Activated gamma-delta T cell treated with Interleukin-2 at 50 U/mL for 16 hours (primary cell): ENCODE measurements around the gene TMEM145.
"Not testable (repeated sequence)": the region's sequence is repeated elsewhere in the genome, so short reads cannot be mapped to it uniquely, and the experiment has no call there.

Experiments used
- DNase-seq: peaks from one replicate; pipeline ENCODE4 v3.0.0-alpha.2; 2020

TMEM145 gene

DNA sequence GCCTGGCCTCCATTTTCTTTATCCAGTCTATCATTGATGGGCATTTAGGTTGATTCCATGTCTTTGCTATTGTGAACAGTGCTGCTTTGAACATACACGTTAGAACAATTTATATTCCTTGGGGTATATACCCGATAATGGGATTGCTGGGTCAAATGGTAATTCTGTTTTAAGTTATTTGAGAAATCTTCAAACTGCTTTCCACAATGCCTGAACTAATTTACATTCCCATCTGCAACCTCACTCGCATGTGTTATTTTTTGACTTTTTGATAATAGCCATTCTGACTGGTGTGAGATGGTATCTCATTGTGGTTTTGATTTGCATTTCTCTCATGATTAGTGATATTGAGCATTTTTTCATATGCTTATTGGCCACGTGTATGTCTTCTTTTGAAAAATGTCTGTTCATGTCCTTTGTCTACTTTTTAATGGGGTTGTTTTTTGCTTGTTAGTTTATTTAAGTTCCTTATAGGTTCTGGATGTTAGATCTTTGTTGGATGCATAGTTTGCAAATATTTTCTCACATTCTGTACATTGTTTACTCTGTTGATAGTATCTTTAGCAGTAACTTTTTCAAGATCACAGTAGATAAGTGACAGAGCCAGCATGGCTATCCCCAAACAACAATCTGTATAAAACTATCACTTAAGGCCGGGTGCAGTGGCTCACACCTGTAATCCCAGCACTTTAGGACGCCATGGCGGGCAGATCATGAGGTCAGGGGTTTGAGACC lies 26.2 kb downstream of the TMEM145 start:
- not testable (repeated sequence) for DNase-seq

DNA sequence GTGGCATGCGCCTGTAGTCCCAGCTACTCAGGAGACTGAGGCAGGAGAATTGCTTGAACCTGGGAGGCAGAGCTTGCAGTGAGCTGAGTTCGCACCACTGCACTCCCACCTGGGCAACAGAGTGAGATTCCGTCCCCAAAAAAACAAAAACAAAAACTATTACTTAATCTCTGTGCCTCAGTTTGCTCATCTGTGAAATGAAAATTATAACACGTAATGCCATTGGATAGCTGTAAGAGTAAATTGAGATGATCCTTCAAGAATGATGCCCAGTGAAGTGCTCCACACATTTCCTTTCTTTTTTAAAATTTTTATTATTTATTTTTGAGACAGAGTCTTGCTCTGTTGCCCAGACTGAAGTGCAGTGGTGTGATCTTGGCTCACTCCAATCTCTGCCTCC lies 26.8 kb downstream of the TMEM145 start:
- DNase-seq = not testable (repeated sequence)

DNA sequence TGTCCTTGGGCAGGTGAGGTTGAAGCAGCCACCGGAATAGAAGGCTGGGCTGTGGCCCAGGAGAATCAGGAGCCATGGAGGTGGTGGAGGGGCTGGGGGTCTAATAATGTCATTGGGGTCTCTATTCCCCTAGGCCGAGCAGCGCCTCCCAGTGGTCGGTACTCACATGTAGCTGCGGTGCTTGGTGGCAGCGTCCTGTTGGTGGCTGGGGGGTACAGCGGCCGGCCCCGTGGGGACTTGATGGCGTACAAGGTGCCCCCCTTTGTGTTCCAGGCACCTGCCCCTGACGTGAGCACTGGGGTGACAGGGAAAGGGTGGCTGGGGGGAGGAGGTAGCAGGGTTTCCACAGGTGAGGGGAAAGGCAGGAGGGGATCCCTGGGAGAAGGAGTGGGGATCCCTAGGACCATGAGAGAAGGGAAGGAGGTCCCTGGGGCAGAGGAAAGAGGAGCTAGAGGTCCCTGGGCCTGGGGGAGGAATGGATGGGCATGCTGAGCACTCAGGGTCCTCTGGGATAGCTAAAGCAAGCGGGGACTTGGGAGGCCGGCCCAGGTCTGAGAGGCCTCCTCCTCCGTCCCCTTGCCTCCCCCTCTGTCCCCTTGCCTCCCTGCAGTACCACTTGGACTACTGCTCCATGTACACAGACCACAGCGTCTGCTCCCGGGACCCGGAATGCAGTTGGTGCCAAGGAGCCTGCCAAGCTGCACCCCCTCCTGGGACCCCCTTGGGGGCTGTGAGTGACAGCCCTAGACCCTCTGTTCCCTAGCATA lies 30.4 kb downstream of the TMEM145 start:
- DNase-seq = no peak

- no peak for DNase-seq
These were observed 31.3 kb downstream of the TMEM145 start for GRCh38 chr19:42344336-42344893.

- no peak for DNase-seq
These were observed 32.2 kb downstream of the TMEM145 start for GRCh38 chr19:42345191-42345812.

- no peak for DNase-seq
These were observed 35.1 kb downstream of the TMEM145 start for GRCh38 chr19:42348211-42348610.

GRCh38 chr19:42349378-42350107 lies 36.4 kb downstream of the TMEM145 start:
- DNase-seq = no peak

GRCh38 chr19:42350417-42350816 lies 37.3 kb downstream of the TMEM145 start:
- DNase-seq = no peak

GRCh38 chr19:42351079-42351735 lies 38.1 kb downstream of the TMEM145 start:
- DNase-seq = no peak

DNA sequence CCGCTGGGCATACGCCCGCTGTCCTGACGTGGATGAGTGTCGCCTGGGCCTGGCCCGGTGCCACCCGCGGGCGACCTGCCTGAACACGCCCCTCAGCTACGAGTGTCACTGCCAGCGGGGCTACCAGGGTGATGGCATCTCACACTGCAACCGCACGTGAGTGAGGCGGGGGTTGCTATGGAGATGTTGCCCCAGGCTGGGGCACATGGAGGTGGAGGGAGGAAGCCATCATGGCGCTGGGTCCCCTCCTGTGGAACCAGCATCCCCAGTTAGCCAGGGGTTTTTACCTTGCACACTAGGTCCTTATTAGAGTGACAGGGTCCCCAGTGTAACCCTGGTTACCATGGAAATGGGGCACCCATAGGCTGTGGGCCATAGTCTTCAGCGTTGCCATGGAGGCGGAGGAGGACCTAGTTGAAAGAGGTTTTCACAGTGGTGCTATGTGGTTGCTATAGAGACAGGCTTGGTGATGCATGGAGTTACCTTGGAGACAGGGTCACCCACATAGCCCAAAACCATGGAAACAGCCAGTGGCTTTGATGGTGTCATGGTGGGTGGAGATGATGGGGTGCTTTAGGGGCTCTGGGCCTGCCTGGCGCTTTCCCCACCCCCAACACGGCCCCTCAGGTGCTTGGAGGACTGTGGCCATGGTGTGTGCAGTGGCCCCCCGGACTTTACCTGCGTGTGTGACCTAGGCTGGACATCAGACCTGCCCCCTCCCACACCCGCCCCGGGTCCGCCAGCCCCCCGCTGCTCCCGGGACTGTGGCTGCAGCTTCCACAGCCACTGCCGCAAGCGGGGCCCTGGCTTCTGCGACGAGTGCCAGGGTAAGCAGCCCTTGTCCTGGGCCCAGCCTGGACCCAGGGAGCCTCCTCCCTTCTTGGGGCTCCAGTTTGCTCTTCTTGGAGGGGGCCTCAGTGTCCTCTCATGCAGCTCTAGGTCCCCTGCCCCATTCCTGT lies 39.5 kb downstream of the TMEM145 start:
- no peak for DNase-seq

DNA sequence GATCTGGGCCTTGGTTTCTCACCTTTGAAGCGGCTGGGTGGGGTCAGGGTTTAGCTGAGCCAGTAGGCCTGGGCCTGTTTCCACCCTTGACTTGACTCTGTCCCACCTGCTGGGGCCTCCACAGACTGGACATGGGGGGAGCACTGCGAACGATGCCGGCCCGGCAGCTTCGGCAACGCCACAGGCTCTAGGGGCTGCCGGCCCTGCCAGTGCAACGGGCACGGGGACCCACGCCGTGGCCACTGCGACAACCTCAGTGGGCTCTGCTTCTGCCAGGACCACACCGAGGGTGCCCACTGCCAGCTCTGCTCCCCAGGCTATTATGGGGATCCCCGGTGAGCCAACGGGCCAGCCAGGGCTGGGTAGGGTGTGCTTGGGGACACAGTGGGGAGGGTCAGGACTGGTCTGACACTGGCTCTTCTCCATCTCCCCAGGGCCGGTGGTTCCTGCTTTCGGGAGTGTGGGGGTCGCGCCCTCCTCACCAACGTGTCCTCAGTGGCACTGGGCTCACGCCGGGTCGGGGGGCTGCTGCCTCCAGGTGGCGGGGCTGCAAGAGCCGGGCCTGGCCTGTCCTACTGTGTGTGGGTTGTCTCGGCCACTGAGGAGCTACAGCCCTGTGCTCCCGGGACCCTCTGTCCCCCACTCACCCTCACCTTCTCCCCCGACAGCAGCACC lies 40.4 kb downstream of the TMEM145 start:
- no peak for DNase-seq

DNA sequence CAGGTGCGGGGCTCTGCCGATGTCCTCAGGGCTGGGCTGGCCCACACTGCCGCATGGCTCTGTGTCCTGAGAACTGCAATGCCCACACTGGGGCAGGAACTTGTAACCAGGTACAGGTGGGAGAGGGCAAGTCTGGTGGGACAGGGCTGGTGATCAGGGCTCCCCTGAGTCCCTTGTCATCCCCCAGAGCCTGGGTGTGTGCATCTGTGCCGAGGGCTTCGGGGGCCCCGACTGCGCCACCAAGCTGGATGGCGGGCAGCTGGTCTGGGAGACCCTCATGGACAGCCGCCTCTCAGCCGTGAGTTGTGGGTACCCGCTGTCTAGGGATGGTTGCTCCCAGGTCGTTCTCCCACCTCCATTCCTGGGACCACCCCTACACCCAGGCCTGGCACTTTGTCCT lies 42.8 kb downstream of the TMEM145 start:
- DNase-seq = no peak

GRCh38 chr19:42356686-42357085 lies 43.6 kb downstream of the TMEM145 start:
- no peak for DNase-seq

GRCh38 chr19:42357290-42357689 lies 44.2 kb downstream of the TMEM145 start:
- no peak for DNase-seq

GRCh38 chr19:42360787-42361544 lies 47.9 kb downstream of the TMEM145 start:
- no peak for DNase-seq

- no peak for DNase-seq
These were observed 48.4 kb downstream of the TMEM145 start for GRCh38 chr19:42361545-42361910.

- no peak for DNase-seq
These were observed 49.2 kb downstream of the TMEM145 start for GRCh38 chr19:42362342-42362741.

DNA sequence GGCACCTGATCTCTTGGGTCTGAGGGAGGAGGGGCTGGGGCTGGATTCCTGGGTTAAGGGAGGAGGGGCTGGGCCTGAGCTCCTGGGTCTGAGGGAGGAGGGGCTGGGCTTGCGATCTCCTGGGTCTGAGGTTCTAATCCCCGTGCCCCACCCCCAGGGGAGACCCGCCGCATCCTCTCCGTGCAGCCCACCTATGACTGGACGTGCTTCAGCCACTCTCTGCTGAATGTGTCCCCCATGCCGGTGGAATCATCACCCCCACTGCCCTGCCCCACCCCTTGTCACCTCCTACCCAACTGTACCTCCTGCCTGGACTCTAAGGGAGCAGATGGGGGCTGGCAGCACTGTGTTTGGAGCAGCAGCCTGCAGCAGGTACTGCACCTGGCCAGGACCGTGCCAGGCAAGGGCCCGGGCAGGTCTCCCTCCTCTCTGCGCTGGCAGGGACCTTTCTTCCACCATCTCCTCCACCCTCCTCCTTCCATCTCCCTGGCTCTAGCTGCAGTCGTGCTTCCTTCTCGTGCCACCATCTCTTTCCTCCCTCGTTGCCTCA lies 49.9 kb downstream of the TMEM145 start:
- DNase-seq = no peak

- no peak for DNase-seq
These were observed 50.7 kb downstream of the TMEM145 start for GRCh38 chr19:42363614-42364346.
